Adipocyte (in vitro differentiated cells): ENCODE measurements around the gene S100A12.

Source experiments
- DNase-seq: peaks from one replicate; pipeline ENCODE4 v3.0.0-alpha.2; 2015; ENCODE audit warnings: low read depth
- H3K27me3 ChIP-seq: replicated peaks from 2 replicates; pipeline ENCODE4 v1.7.0; 2013; ENCODE audit warnings: mild to moderate bottlenecking, low read length, moderate library complexity; ENCODE audit not compliant: control insufficient read depth, insufficient read depth
- H3K36me3 ChIP-seq: 2 replicates; pipeline ENCODE4 v1.7.0; 2013; ENCODE audit warnings: low read length, mild to moderate bottlenecking, moderate library complexity; ENCODE audit not compliant: control insufficient read depth, insufficient read depth, severe bottlenecking
- H3K4me1 ChIP-seq: 2 replicates; pipeline ENCODE4 v1.7.0; 2013; ENCODE audit warnings: mild to moderate bottlenecking, low read length, moderate library complexity; ENCODE audit not compliant: control insufficient read depth, insufficient read depth
- H3K4me3 ChIP-seq: 2 replicates; pipeline ENCODE4 v1.7.0; 2013; ENCODE audit warnings: mild to moderate bottlenecking, low read length, moderate library complexity
- H3K9ac ChIP-seq: 2 replicates; pipeline ENCODE4 v1.7.0; 2013; ENCODE audit warnings: mild to moderate bottlenecking, low read length, moderate library complexity
- H3K9me3 ChIP-seq: 2 replicates; pipeline ENCODE4 v1.7.0; 2013; ENCODE audit warnings: mild to moderate bottlenecking, low read length, moderate library complexity; ENCODE audit not compliant: control insufficient read depth

The S100A12 gene

DNA sequence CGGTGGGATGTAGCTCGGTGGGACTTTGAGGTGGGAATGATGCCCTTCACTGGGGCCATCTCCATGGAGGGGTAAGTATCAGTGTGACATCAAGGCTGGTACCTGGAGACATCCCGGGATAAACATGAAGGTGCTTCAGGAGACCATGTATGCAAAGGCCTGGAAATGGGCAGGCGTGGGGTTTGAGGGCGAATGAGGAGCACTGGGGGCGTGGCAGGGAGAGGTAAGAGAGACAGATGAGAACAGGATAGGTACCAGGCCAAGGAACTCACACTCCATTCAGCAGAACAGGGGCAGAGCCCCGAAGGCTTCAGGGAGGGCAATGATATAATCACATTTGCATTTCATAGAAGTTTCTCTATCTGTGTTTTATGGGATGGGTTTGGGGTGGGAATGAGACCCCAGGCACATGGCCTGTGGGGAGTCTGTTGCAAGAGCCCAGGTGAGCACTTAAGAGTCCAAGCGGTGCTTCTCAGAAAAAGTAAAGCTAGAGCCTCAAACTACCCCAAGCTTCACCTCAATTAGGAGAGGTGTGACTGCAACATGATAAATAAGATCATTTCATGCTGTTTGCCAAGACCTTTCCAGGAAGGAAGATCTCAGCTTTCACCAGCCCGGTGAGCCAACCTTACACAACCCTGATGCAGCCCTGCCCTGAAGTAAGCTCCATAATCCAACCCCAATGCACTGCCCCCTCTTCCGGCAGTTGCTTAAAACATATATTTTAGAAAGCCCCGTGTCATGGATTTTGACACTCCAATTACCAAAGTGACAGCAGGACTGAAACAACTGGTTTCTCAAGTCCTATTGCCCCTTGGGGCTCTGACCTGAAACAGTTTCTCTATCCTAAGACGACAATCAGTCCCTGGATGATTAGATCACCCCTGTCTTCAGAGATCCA lies 10.4 kb downstream of the S100A12 start:
- no peaks in the 10 kb centered on the region for H3K9me3 ChIP-seq
- H3K4me1 ChIP-seq = no peaks in the 10 kb centered on the region
- no peak overlapping the region for H3K9ac ChIP-seq
- H3K36me3 ChIP-seq = no peaks in the 10 kb centered on the region
- H3K4me3 ChIP-seq = no peak overlapping the region
- no peak for DNase-seq
- H3K27me3 ChIP-seq = peaks cover 43% of the 10 kb centered on the region

DNA sequence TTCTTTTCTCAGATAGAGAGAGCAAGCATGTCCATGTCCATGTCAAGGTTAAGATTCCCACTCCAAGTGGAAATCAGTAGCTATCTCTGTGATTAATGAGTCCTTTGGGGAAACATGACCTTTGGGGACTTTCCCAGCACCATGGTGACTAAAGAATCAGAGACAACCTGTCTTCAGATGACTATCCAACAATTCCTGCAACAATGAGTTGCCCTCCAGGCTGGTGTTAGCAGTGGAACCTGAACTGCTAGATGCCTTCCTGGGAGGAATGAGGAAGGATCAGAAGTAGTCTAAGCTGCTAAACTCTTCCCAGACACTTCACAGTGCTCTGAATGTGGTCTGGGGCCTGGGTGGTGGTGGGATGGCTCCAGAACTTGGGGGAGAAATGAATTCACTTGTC lies 11.3 kb downstream of the S100A12 start:
- DNase-seq = no peak
- H3K9me3 ChIP-seq = no peaks in the 10 kb centered on the region
- no peak overlapping the region for H3K4me3 ChIP-seq
- H3K27me3 ChIP-seq = peaks cover 42% of the 10 kb centered on the region
- H3K36me3 ChIP-seq = no peaks in the 10 kb centered on the region
- H3K9ac ChIP-seq = no peak overlapping the region
- no peaks in the 10 kb centered on the region for H3K4me1 ChIP-seq

DNA sequence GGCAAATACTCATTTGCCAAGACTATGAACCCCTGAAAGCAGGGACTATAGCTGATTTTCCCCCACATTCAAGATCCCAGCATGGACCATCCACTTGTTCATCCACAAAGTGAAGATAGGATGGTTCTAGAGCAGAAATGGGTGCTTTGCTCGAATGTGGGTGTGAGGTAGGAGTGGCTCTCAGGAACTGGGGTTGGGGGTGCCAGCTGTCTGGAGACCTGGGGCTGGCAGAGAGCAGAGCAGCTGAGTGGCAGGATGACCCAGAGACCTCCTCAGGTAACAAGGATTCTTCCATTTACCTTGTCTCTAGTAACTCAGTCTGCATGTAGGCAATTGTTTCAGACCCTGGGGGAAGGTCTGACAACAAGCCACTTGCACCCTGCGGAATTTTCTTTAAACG lies 11.8 kb downstream of the S100A12 start:
- no peak overlapping the region for H3K9ac ChIP-seq
- H3K4me1 ChIP-seq = no peaks in the 10 kb centered on the region
- no peak overlapping the region for H3K4me3 ChIP-seq
- no peaks in the 10 kb centered on the region for H3K36me3 ChIP-seq
- DNase-seq = no peak
- peaks cover 44% of the 10 kb centered on the region for H3K27me3 ChIP-seq
- no peaks in the 10 kb centered on the region for H3K9me3 ChIP-seq

DNA sequence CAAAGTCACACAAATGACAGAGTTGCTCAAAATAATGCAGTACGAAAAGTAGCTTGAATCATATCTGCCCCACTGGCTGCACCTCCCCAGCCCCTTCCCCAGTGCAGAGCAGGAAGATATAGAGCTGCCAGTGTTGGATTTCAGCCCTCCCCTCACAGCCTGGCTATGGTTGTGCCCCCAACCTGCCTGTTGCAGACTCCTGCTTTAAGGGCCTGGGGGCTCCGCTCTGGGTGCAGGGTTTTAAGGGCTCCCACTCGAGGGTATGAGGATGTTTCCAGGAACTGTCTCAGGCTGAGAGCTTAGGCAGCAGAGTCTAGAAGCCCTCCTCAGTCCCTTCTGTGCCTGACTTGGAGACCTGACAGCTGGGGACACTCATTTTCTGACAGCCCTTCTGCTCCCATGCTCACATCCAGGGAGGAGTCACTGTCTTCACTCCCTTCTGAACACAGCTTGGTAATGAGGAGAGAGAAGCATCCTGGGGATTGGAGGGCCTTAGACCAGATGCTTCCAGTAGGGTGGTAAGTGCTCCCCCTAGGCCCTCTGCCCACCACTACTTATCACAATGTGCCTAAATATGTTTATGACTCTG lies 13.1 kb downstream of the S100A12 start:
- H3K4me3 ChIP-seq = no peak overlapping the region
- H3K4me1 ChIP-seq = no peaks in the 10 kb centered on the region
- H3K9ac ChIP-seq = no peak overlapping the region
- H3K9me3 ChIP-seq = no peaks in the 10 kb centered on the region
- no peak for DNase-seq
- H3K36me3 ChIP-seq = no peaks in the 10 kb centered on the region
- H3K27me3 ChIP-seq = peaks cover 40% of the 10 kb centered on the region

DNA sequence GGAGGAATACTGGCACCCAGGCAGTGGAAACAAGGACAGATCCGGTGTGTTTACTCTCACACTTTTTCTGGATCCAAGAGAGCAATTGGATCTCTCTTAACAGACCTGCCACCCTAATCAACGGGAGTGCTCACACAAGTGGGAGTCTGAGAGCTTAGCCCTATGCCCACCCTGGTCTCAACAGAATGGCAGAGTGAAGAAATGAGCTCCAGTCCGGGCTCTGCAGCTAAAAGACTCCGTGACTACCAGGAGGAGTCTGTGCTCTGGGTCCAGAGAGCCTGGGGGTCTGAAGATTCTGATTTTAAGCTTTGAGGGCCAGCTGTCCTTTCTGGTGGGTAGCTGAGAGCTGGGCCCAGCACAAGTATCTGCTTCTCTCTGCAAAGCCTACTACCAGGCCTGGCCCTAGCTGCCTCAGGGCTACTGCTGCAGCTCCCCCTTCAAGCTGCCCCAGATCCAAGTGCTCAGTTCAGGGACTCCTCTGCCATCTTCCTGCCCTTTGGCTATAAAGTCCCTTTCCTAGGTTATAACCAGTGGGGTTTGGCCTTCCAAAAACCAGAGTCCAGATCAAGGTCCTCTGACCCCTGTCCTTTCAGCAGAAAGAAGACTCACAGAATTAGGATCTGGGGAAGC lies 13.8 kb downstream of the S100A12 start:
- H3K27me3 ChIP-seq = peaks cover 43% of the 10 kb centered on the region
- no peak overlapping the region for H3K9ac ChIP-seq
- H3K4me1 ChIP-seq = no peaks in the 10 kb centered on the region
- DNase-seq = no peak
- no peaks in the 10 kb centered on the region for H3K9me3 ChIP-seq
- no peaks in the 10 kb centered on the region for H3K36me3 ChIP-seq
- H3K4me3 ChIP-seq = no peak overlapping the region

DNA sequence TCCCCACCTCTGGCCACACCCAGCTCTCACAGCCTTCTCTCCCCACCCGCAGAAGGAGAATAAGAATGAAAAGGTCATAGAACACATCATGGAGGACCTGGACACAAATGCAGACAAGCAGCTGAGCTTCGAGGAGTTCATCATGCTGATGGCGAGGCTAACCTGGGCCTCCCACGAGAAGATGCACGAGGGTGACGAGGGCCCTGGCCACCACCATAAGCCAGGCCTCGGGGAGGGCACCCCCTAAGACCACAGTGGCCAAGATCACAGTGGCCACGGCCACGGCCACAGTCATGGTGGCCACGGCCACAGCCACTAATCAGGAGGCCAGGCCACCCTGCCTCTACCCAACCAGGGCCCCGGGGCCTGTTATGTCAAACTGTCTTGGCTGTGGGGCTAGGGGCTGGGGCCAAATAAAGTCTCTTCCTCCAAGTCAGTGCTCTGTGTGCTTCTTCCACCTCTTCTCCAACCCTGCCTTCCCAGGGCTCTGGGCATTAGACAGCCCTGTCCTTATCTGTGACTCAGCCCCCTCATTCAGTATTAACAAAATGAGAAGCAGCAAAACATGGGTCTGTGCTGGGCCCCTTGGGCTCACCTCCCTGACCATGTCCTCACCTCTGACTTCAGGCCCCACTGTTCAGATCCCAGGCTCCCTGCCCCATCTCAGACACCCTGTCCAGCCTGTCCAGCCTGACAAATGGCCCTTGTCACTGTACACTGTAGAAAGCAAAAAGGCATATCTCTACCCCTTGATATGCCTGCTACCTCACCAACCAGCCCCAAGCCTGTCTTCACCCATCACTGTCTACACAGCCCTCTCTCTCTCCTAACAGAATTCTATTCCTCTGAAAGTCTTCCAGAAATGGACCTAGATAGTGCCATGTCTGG lies 14.6 kb downstream of the S100A12 start:
- H3K27me3 ChIP-seq = peaks cover 44% of the 10 kb centered on the region
- H3K9ac ChIP-seq = no peak overlapping the region
- H3K36me3 ChIP-seq = no peaks in the 10 kb centered on the region
- no peak for DNase-seq
- H3K9me3 ChIP-seq = no peaks in the 10 kb centered on the region
- H3K4me3 ChIP-seq = no peak overlapping the region
- H3K4me1 ChIP-seq = no peaks in the 10 kb centered on the region

DNA sequence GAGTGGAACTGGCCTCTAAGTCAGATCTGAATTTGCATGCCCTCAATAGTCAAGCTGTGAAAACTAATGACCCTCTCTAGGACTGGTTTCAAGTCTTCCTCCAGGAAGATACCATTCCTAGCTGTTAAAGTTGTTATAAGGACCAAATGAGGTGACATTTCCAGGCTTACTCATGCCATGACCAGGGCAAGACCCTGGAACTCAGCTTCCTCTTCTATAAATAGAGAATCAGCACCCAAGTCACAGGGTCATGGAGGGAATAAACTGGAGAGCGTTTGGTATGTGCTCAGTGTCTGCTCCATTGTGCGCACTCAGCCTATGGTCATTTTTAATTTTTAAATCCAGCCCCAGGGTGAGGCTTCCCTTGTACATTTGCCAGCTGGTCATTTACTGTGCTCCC lies 15.2 kb downstream of the S100A12 start:
- no peaks in the 10 kb centered on the region for H3K4me1 ChIP-seq
- peaks cover 46% of the 10 kb centered on the region for H3K27me3 ChIP-seq
- H3K4me3 ChIP-seq = no peak overlapping the region

DNA sequence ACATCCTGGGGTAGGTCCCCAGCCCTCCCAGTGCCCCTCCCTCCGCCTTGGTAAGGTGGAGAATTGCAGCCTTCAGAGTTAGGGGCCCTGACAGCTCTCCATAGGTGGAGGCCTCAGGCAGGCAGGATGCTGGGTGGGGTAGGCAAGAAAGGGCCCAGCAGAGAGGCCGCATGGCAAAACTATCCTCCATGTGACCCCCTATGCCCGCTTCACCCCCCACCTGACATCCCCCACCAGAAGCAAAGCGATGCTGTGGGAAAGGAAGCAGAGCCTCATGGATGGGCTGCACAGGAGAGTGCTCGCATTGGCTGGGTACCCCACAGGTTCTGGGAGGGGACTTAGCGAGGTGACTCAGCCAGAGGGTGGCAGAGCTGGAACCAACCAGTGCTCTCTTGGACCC lies 16.2 kb downstream of the S100A12 start:
- Histone ChIP-seq H3K27me3 (peaks cover 52% of the 10 kb centered on the region), H3K4me3 (no peak overlapping the region), H3K9ac (no peak overlapping the region), H3K36me3 (no peaks in the 10 kb centered on the region), H3K4me1 (no peaks in the 10 kb centered on the region), H3K9me3 (peaks cover 3% of the 10 kb centered on the region)
- no peak for DNase-seq

More for the DNA sequence above, 15.2 kb downstream of the S100A12 start:
- Histone ChIP-seq H3K36me3 (no peaks in the 10 kb centered on the region), H3K9me3 (peaks cover 3% of the 10 kb centered on the region), H3K9ac (no peak overlapping the region)
- no peak for DNase-seq

DNA sequence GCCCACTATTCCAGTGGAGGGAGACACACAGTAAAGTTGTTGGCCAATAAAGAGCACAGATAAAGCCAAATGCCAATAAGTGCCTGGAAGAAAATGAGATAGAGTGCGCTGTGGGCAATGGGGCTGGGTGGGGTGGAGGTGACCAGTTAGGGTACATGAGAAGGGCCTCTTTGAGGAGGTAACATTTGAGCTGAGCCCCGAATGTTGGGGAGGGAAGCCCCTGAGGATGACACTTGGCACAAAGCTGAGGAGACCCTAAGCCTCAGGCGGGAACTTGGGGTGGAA lies 16.8 kb downstream of the S100A12 start:
- Histone ChIP-seq H3K9ac (no peak overlapping the region), H3K36me3 (no peaks in the 10 kb centered on the region), H3K9me3 (peaks cover 3% of the 10 kb centered on the region), H3K27me3 (peaks cover 51% of the 10 kb centered on the region), H3K4me3 (no peak overlapping the region), H3K4me1 (no peaks in the 10 kb centered on the region)
- no peak for DNase-seq

DNA sequence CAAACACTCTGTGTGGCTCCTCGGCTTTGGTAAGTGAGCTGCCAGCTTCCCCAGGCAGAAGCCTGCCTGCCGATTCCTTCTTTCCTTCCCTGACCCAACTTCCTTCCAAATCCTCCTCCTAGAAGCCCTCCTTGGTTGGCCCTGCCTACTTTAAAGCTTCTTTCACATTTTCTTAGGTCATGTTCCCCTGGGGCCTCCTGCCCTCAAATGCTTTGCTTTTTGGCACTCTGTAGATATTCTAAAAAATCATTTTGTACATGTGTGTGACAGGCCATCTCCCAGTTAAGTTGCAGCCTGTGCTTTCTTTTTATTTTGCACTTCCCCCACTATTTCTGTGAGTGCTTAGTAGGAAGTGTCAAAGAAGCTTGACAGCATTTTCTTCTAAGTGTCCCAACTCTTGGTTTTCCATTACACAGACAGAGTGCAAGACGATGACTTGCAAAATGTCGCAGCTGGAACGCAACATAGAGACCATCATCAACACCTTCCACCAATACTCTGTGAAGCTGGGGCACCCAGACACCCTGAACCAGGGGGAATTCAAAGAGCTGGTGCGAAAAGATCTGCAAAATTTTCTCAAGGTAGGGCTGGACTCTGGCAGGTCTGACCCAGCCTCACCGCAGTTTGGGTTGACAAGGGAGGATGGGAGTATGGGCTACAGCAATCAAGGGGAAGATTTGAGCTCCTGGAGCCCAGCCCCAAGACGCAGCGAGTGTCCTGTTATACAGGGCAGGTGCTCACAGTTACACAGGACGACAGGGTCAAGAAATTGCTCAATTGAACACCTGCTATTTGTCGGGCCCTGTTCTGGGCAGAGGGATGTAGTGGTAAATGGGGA lies 17.3 kb downstream of the S100A12 start, which contains the start of gene S100A9:
Gene S100A9 (plus strand): TSS at position 2 of the 838 bp plus-strand sequence. CDS start 430 bp downstream, at position 432.
- Histone ChIP-seq H3K27me3 (peaks cover 48% of the 10 kb centered on the region), H3K36me3 (no peaks in the 10 kb centered on the region), H3K9ac (no peak within 1 kb of the TSS), H3K9me3 (peaks cover 3% of the 10 kb centered on the region), H3K4me1 (no peaks in the 10 kb centered on the region), H3K4me3 (no peak within 1 kb of the TSS)
- no peak for DNase-seq
